ENCODE measurements around the gene ASNS.
"Not testable (repeated sequence)": the region's sequence is repeated elsewhere in the genome, so short reads cannot be mapped to it uniquely, and the experiment has no call there.

- not testable (repeated sequence) for TF ChIP-seq CTCF (conservative IDR thresholded peaks at IDR 0.05; ENCODE audit: low read length); EZH2phosphoT487 (IDR thresholded peaks at IDR 0.05; ENCODE audit: borderline replicate concordance, low read depth, low read length)
These were observed 49.0 kb upstream of the ASNS start for GRCh38 chr7:97921254-97921653.

Data from OCI-LY7 (cell line).